Measurements from ENCODE around the gene POLDIP3. TPM values are rescaled to one million over a fixed set of nuclear protein-coding genes. Genes with fewer than 3 reads are reported as not detected.

The POLDIP3 gene
- total and polyA plus RNA-seq, 2 of the 4 experiments (the other 2 are of a cell fraction) = 33.9 to 43.6 TPM

- Histone ChIP-seq H3K4me2 (ENCODE audit: low read depth, low read length) (no peak overlapping the region), H4K20me1 (ENCODE audit: insufficient read depth, low read length) (peaks cover 22% of the 10 kb centered on the region), H3K18ac (ENCODE audit: low read depth, low read length) (no peak overlapping the region), H2BK15ac (ENCODE audit: low read depth, low read length) (no peak overlapping the region), H3K9me3 (ENCODE audit: control insufficient read depth, insufficient read depth, low read length) (no peaks in the 10 kb centered on the region), H3K9ac (ENCODE audit: low read depth, low read length) (no peak overlapping the region), H3K4ac (ENCODE audit: low read depth, low read length) (no peak overlapping the region), H3K14ac (replicated peaks; ENCODE audit: low read depth, low read length) (no peak overlapping the region), H3K36me3 (ENCODE audit: control insufficient read depth, insufficient read depth, low read length) (peaks cover 59% of the 10 kb centered on the region), H4K8ac (ENCODE audit: low read depth in 2 of 2, low read length in 2 of 2) (no peak overlapping the region), H2AK5ac (ENCODE audit: low read depth, low read length) (no peak overlapping the region), H3K4me3 (ENCODE audit: insufficient read depth, low read depth, low read length) (no peak overlapping the region), H2BK20ac (ENCODE audit: low read depth, low read length) (no peak overlapping the region), H2AFZ (replicated peaks; ENCODE audit: low read length, poor library complexity) (no peak overlapping the region), H3K56ac (ENCODE audit: extremely low read depth, insufficient read depth, low read length) (no peak overlapping the region), H4K5ac (ENCODE audit: low read depth, low read length) (no peak overlapping the region), H3K27ac (ENCODE audit: insufficient read depth, low read length) (no peak overlapping the region), H3K79me1 (ENCODE audit: low read depth in 1 of 2, low read length in 2 of 2) (peaks cover 0 to 34% of the 10 kb centered on the region in 2 experiments), H2BK120ac (ENCODE audit: low read depth, low read length) (no peak overlapping the region), H2AK9ac (replicated peaks; ENCODE audit: low read depth, low read length, poor library complexity) (no peak overlapping the region), H3K27me3 (ENCODE audit: control insufficient read depth, insufficient read depth, low read length) (no peaks in the 10 kb centered on the region), H4K91ac (ENCODE audit: insufficient read depth, low read depth, low read length) (no peak overlapping the region), H3K9me1 (ENCODE audit: insufficient read depth, low read length) (0 out of 2 replicates have a peak, but pooled peaks cover 13% of the 10 kb centered on the region), H3K4me1 (ENCODE audit: control insufficient read depth, insufficient read depth, low read length) (peaks cover 8% of the 10 kb centered on the region), H2BK5ac (ENCODE audit: low read depth, low read length, poor library complexity, severe bottlenecking) (no peak overlapping the region), H3K23ac (ENCODE audit: low read depth, low read length) (no peak overlapping the region)
- CTCF ChIA-PET = no interaction called here
- in situ Hi-C loops (cut with MboI; ENCODE audit: low sequenced_read_pairs) = no loop called here
- no peak for DNase-seq
- 70% methylated on average over 17 of the region's 29 CpGs; no CpG with 5 or more reads in 1 of the 2 experiments for WGBS, 2 experiments (ENCODE audit: extremely low coverage in 2 of 2, insufficient read length in 1 of 2)
- BruUV-seq (replicated peaks) = no TSS peak
- dilution Hi-C loops (cut with HindIII; ENCODE audit: low sequenced_read_pairs, unreplicated experiment) = no loop called here
- POLR2A ChIA-PET (ENCODE audit: unreplicated experiment) = no interaction called here
- ATAC-seq (ENCODE audit: low read depth) = no peak
- intact Hi-C loops (cut with micrococcal nuclease) = no loop called here
- TF ChIP-seq FOS (IDR thresholded peaks at IDR 0.05; ENCODE audit: low read depth, low read length) (no peak), RCOR1 (IDR thresholded peaks at IDR 0.05; ENCODE audit: insufficient replicate concordance, low read length) (no peak), MXI1 (IDR thresholded peaks at IDR 0.05; ENCODE audit: borderline replicate concordance, low read depth, low read length) (no peak), CHD1 (IDR thresholded peaks at IDR 0.05; ENCODE audit: low read depth, low read length) (no peak), CTCF (conservative IDR thresholded peaks at IDR 0.05; ENCODE audit: low read depth, low read length) (no peak)
These were observed 9.2 kb upstream of the POLDIP3 start for GRCh38 chr22:42623756-42624441.
